GM19395 (cell line): ENCODE measurements around the gene FOSB.

Source experiments
- ATAC-seq: cut with Tn5 transposase; IDR thresholded peaks from one replicate; pipeline ENCODE4 v1.9.1; 2021; ENCODE audit warnings: mild to moderate bottlenecking, moderate library complexity; ENCODE audit not compliant: unreplicated experiment

Gene FOSB

GRCh38 chr19:45442408-45442777 is 25.4 kb upstream of the FOSB start:
- ATAC-seq, result no peak

GRCh38 chr19:45442778-45443461 is 24.9 kb upstream of the FOSB start:
- no peak for ATAC-seq

GRCh38 chr19:45443462-45444317 is 24.1 kb upstream of the FOSB start:
- ATAC-seq, result no peak

- no peak for ATAC-seq
Measured at GRCh38 chr19:45444318-45445041, 23.3 kb upstream of the FOSB start.

- ATAC-seq, result no peak
Measured at GRCh38 chr19:45445139-45445538, 22.7 kb upstream of the FOSB start.

- ATAC-seq, result no peak
Measured at GRCh38 chr19:45446295-45446694, 21.5 kb upstream of the FOSB start.

GRCh38 chr19:45446944-45447343 is 20.9 kb upstream of the FOSB start:
- no peak for ATAC-seq

GRCh38 chr19:45448425-45448756 is 19.4 kb upstream of the FOSB start:
- no peak for ATAC-seq

- no peak for ATAC-seq
Measured at GRCh38 chr19:45448887-45449299, 18.9 kb upstream of the FOSB start.

- peak; percentile 20 for ATAC-seq
Measured at GRCh38 chr19:45450012-45450333, 17.8 kb upstream of the FOSB start.

- peak; percentile 20 for ATAC-seq
Measured at GRCh38 chr19:45451131-45451849, 16.5 kb upstream of the FOSB start.

GRCh38 chr19:45451850-45452387 is 15.9 kb upstream of the FOSB start:
- ATAC-seq, result no peak

GRCh38 chr19:45455707-45456499 is 11.9 kb upstream of the FOSB start:
- ATAC-seq, result no peak

GRCh38 chr19:45456500-45456815 is 11.3 kb upstream of the FOSB start:
- no peak for ATAC-seq

- no peak for ATAC-seq
Measured at GRCh38 chr19:45457776-45458175, 10.0 kb upstream of the FOSB start.

GRCh38 chr19:45460807-45461347 is 6.9 kb upstream of the FOSB start:
- no peak for ATAC-seq

- no peak for ATAC-seq
Measured at GRCh38 chr19:45462174-45462573, 5.6 kb upstream of the FOSB start.

GRCh38 chr19:45463241-45463640 is 4.6 kb upstream of the FOSB start:
- no peak for ATAC-seq

GRCh38 chr19:45464274-45464673 is 3.5 kb upstream of the FOSB start:
- no peak for ATAC-seq

GRCh38 chr19:45464852-45465441 is 2.8 kb upstream of the FOSB start:
- no peak for ATAC-seq
